HT-29 (cell line): ENCODE results near the gene NRG4. TPM values are rescaled to one million over a fixed set of nuclear protein-coding genes. Genes with fewer than 3 reads are reported as not detected.

Experiments used
- small RNA-seq: library from RNA; depleted of rRNA; stranded (forward); fragments of <200 nt; gene quantifications from one replicate; pipeline ENCODE3, GENCODE V24; 2014
- total RNA-seq: library from RNA; depleted of rRNA; stranded (reverse); fragments of >200 nt; shearing (Covaris generic); gene quantifications from 2 replicates; pipeline ENCODE4 v1.2.3, GENCODE V29; 2014; rRNA removed

Gene NRG4
- total RNA-seq, 1 experiment from 2014 or later, result not detected

Small RNA genes lying within 50 kb of the gene (small RNA-seq; reads per million reads assigned to genes)
- gene RN7SL510P, result not detected

Other genes starting within 250 kb of the NRG4 start
- 23.8 and 40.0 TPM in 2 replicates for gene UBE2Q2, start 169.0 kb downstream of the NRG4 start, total RNA-seq
- gene FBXO22, start 108.5 kb downstream of the NRG4 start, total RNA-seq, result 51.1 and 60.1 TPM in 2 replicates
- not detected in 2 replicates for gene TMEM266, start 47.6 kb upstream of the NRG4 start, total RNA-seq